Measurements from ENCODE around the gene MGMT.

MGMT gene

GRCh38 chr10:129637010-129637409 is 170.0 kb downstream of the MGMT start:
- Mint-ChIP-seq H3K27me3 (no peaks in the 10 kb centered on the region), H3K36me3 (ENCODE audit: insufficient read depth) (peaks cover 4% of the 10 kb centered on the region), H3K9me3 (peaks cover 8% of the 10 kb centered on the region), H3K4me1 (no peaks in the 10 kb centered on the region), H3K4me3 (no peak overlapping the region), H3K27ac (ENCODE audit: low read depth) (no peak overlapping the region)
- DNase-seq (ENCODE audit: low spot score in 2 of 2) (no peak), ATAC-seq (replicated peaks; ENCODE audit: extremely low read depth, poor library complexity, severe bottlenecking) (no peak)

GRCh38 chr10:129637846-129638245 is 170.8 kb downstream of the MGMT start:
- Mint-ChIP-seq H3K4me3 (no peak overlapping the region), H3K36me3 (ENCODE audit: insufficient read depth) (peaks cover 4% of the 10 kb centered on the region), H3K27ac (ENCODE audit: low read depth) (no peak overlapping the region), H3K4me1 (no peaks in the 10 kb centered on the region), H3K27me3 (no peaks in the 10 kb centered on the region), H3K9me3 (peaks cover 8% of the 10 kb centered on the region)
- no peak for ATAC-seq (replicated peaks; ENCODE audit: extremely low read depth, poor library complexity, severe bottlenecking)
- no peak for DNase-seq (ENCODE audit: low spot score in 2 of 2)

GRCh38 chr10:129641351-129641750 is 174.3 kb downstream of the MGMT start:
- H3K4me1 Mint-ChIP-seq = no peaks in the 10 kb centered on the region
- no peak overlapping the region for H3K4me3 Mint-ChIP-seq
- H3K27me3 Mint-ChIP-seq = no peaks in the 10 kb centered on the region

GRCh38 chr10:129641982-129642381 is 174.9 kb downstream of the MGMT start:
- no peaks in the 10 kb centered on the region for H3K9me3 Mint-ChIP-seq
- H3K36me3 Mint-ChIP-seq (ENCODE audit: insufficient read depth) = peaks cover 4% of the 10 kb centered on the region
- no peak for DNase-seq (ENCODE audit: low spot score in 2 of 2)
- H3K4me3 Mint-ChIP-seq = no peak overlapping the region
- no peaks in the 10 kb centered on the region for H3K4me1 Mint-ChIP-seq
- no peak overlapping the region for H3K27ac Mint-ChIP-seq (ENCODE audit: low read depth)
- ATAC-seq (replicated peaks; ENCODE audit: extremely low read depth, poor library complexity, severe bottlenecking) = no peak
- no peaks in the 10 kb centered on the region for H3K27me3 Mint-ChIP-seq

More at GRCh38 chr10:129641351-129641750, 174.3 kb downstream of the MGMT start:
- no peak for ATAC-seq (replicated peaks; ENCODE audit: extremely low read depth, poor library complexity, severe bottlenecking)
- no peak overlapping the region for H3K27ac Mint-ChIP-seq (ENCODE audit: low read depth)
- H3K36me3 Mint-ChIP-seq (ENCODE audit: insufficient read depth) = peaks cover 4% of the 10 kb centered on the region
- H3K9me3 Mint-ChIP-seq = no peaks in the 10 kb centered on the region
- DNase-seq (ENCODE audit: low spot score in 2 of 2) = no peak

- H3K27ac Mint-ChIP-seq (ENCODE audit: low read depth) = no peak overlapping the region
- no peaks in the 10 kb centered on the region for H3K4me1 Mint-ChIP-seq
- DNase-seq (ENCODE audit: low spot score in 2 of 2) (no peak), ATAC-seq (replicated peaks; ENCODE audit: extremely low read depth, poor library complexity, severe bottlenecking) (no peak)
- peaks cover 4% of the 10 kb centered on the region for H3K36me3 Mint-ChIP-seq (ENCODE audit: insufficient read depth)
- H3K27me3 Mint-ChIP-seq = no peaks in the 10 kb centered on the region
- no peak overlapping the region for H3K4me3 Mint-ChIP-seq
- H3K9me3 Mint-ChIP-seq = no peaks in the 10 kb centered on the region
These were observed 175.4 kb downstream of the MGMT start for GRCh38 chr10:129642427-129642826.

GRCh38 chr10:129643266-129643665 is 176.2 kb downstream of the MGMT start:
- Mint-ChIP-seq H3K9me3 (no peaks in the 10 kb centered on the region), H3K4me1 (no peaks in the 10 kb centered on the region), H3K4me3 (no peak overlapping the region), H3K36me3 (ENCODE audit: insufficient read depth) (peaks cover 4% of the 10 kb centered on the region), H3K27ac (ENCODE audit: low read depth) (no peak overlapping the region), H3K27me3 (no peaks in the 10 kb centered on the region)
- ATAC-seq (replicated peaks; ENCODE audit: extremely low read depth, poor library complexity, severe bottlenecking) = no peak
- DNase-seq (ENCODE audit: low spot score in 2 of 2) = no peak

GRCh38 chr10:129645487-129645886 is 178.4 kb downstream of the MGMT start:
- Mint-ChIP-seq H3K4me1 (no peaks in the 10 kb centered on the region), H3K27me3 (no peaks in the 10 kb centered on the region), H3K9me3 (no peaks in the 10 kb centered on the region), H3K4me3 (no peak overlapping the region), H3K36me3 (ENCODE audit: insufficient read depth) (no peaks in the 10 kb centered on the region), H3K27ac (ENCODE audit: low read depth) (no peak overlapping the region)
- ATAC-seq (replicated peaks; ENCODE audit: extremely low read depth, poor library complexity, severe bottlenecking) = no peak
- DNase-seq (ENCODE audit: low spot score in 2 of 2) = no peak

GRCh38 chr10:129646973-129647372 is 179.9 kb downstream of the MGMT start:
- H3K4me3 Mint-ChIP-seq = no peak overlapping the region
- ATAC-seq (replicated peaks; ENCODE audit: extremely low read depth, poor library complexity, severe bottlenecking) (no peak), DNase-seq (ENCODE audit: low spot score in 2 of 2) (no peak)
- H3K27ac Mint-ChIP-seq (ENCODE audit: low read depth) = no peak overlapping the region
- no peaks in the 10 kb centered on the region for H3K4me1 Mint-ChIP-seq
- no peaks in the 10 kb centered on the region for H3K9me3 Mint-ChIP-seq
- no peaks in the 10 kb centered on the region for H3K36me3 Mint-ChIP-seq (ENCODE audit: insufficient read depth)
- H3K27me3 Mint-ChIP-seq = no peaks in the 10 kb centered on the region

- no peak for ATAC-seq (replicated peaks; ENCODE audit: extremely low read depth, poor library complexity, severe bottlenecking)
- Mint-ChIP-seq H3K4me1 (no peaks in the 10 kb centered on the region), H3K9me3 (no peaks in the 10 kb centered on the region), H3K27ac (ENCODE audit: low read depth) (no peak overlapping the region), H3K27me3 (no peaks in the 10 kb centered on the region), H3K36me3 (ENCODE audit: insufficient read depth) (no peaks in the 10 kb centered on the region), H3K4me3 (no peak overlapping the region)
- no peak for DNase-seq (ENCODE audit: low spot score in 2 of 2)
These were observed 180.5 kb downstream of the MGMT start for GRCh38 chr10:129647590-129647989.

- H3K9me3 Mint-ChIP-seq = no peaks in the 10 kb centered on the region
- H3K4me1 Mint-ChIP-seq = peaks cover 5% of the 10 kb centered on the region
- no peak overlapping the region for H3K4me3 Mint-ChIP-seq
- no peaks in the 10 kb centered on the region for H3K36me3 Mint-ChIP-seq (ENCODE audit: insufficient read depth)
- no peak overlapping the region for H3K27ac Mint-ChIP-seq (ENCODE audit: low read depth)
- H3K27me3 Mint-ChIP-seq = no peaks in the 10 kb centered on the region
- no peak for DNase-seq (ENCODE audit: low spot score in 2 of 2)
- ATAC-seq (replicated peaks; ENCODE audit: extremely low read depth, poor library complexity, severe bottlenecking) = no peak
These were observed 181.8 kb downstream of the MGMT start for GRCh38 chr10:129648856-129649255.

GRCh38 chr10:129652021-129652420 is 185.0 kb downstream of the MGMT start:
- Mint-ChIP-seq H3K4me1 (peaks cover 5% of the 10 kb centered on the region), H3K9me3 (no peaks in the 10 kb centered on the region)

GRCh38 chr10:129652521-129653201 is 185.6 kb downstream of the MGMT start:
- Mint-ChIP-seq H3K4me1 (peaks cover 5% of the 10 kb centered on the region), H3K27ac (ENCODE audit: low read depth) (no peak overlapping the region), H3K27me3 (no peaks in the 10 kb centered on the region), H3K4me3 (no peak overlapping the region), H3K9me3 (no peaks in the 10 kb centered on the region), H3K36me3 (ENCODE audit: insufficient read depth) (peaks cover 1% of the 10 kb centered on the region)
- ATAC-seq (replicated peaks; ENCODE audit: extremely low read depth, poor library complexity, severe bottlenecking) (no peak), DNase-seq (ENCODE audit: low spot score in 2 of 2) (no peak)

More at GRCh38 chr10:129652021-129652420, 185.0 kb downstream of the MGMT start:
- DNase-seq (ENCODE audit: low spot score in 2 of 2) (no peak), ATAC-seq (replicated peaks; ENCODE audit: extremely low read depth, poor library complexity, severe bottlenecking) (no peak)
- Mint-ChIP-seq H3K27me3 (no peaks in the 10 kb centered on the region), H3K4me3 (no peak overlapping the region), H3K36me3 (ENCODE audit: insufficient read depth) (peaks cover 1% of the 10 kb centered on the region), H3K27ac (ENCODE audit: low read depth) (no peak overlapping the region)

GRCh38 chr10:129653428-129653827 is 186.4 kb downstream of the MGMT start:
- no peak overlapping the region for H3K4me3 Mint-ChIP-seq
- peaks cover 1% of the 10 kb centered on the region for H3K36me3 Mint-ChIP-seq (ENCODE audit: insufficient read depth)
- no peaks in the 10 kb centered on the region for H3K9me3 Mint-ChIP-seq
- ATAC-seq (replicated peaks; ENCODE audit: extremely low read depth, poor library complexity, severe bottlenecking) = no peak
- no peak for DNase-seq (ENCODE audit: low spot score in 2 of 2)
- no peak overlapping the region for H3K27ac Mint-ChIP-seq (ENCODE audit: low read depth)
- H3K27me3 Mint-ChIP-seq = no peaks in the 10 kb centered on the region
- peaks cover 5% of the 10 kb centered on the region for H3K4me1 Mint-ChIP-seq
